HepG2 (cell line): ENCODE results near the gene TRIM4. TPM values are rescaled to one million over a fixed set of nuclear protein-coding genes. Genes with fewer than 3 reads are reported as not detected.
A peak's percentile ranks its signal among the peaks of the same experiment; 100 is the strongest.

Experiments used
- ATAC-seq: fragments of 200-7000 bp; cut with Tn5 transposase; 3 replicates; pipeline ENCODE4 v1.9.1; 2020; ENCODE audit warnings: mild to moderate bottlenecking, moderate library complexity
- BruUV-seq: library from RNA; stranded (reverse); fragments of 400-500 nt; replicated peaks from 2 replicates; lab custom pipeline; 2021; lab: Mats Ljungman, UMichigan
- CTCF ChIA-PET: fragments of 300-600 bp; formaldehyde crosslinking; extraction: SDS; loops from one replicate; lab custom pipeline; 2021; ENCODE audit warnings: low total read pairs, inconsistent platforms, low intra/inter-chr PET ratio; lab: Yijun Ruan, JAX
- POLR2A ChIA-PET: fragments of 350-600 bp; sonication (Branson Sonifier 250); formaldehyde crosslinking; loops from one replicate; lab custom pipeline; 2020; ENCODE audit warnings: antibody characterized with exemption, inconsistent platforms; lab: Yijun Ruan, JAX
- DNase-seq: peaks from one replicate; pipeline ENCODE4 v3.0.0-alpha.2; 2015; ENCODE audit warnings: low spot score
- FAIRE-seq: peaks from 3 replicates; lab custom pipeline; 2011; peaks lifted over from hg19 to GRCh38; lab: Jason Lieb, UNC
- H2AFZ ChIP-seq: one replicate; pipeline ENCODE4 v1.6.1; 2011; ENCODE audit warnings: low read length, inconsistent platforms
- H3K27ac ChIP-seq: fragments of 300-600 bp; 3 replicates; pipeline ENCODE4 v1.8.0; 2011; ENCODE audit warnings: mixed run types, mild to moderate bottlenecking, mixed read lengths, low read length, inconsistent platforms; ENCODE audit not compliant: insufficient read depth; ENCODE audit errors: extremely low read length
- H3K27me3 ChIP-seq, 2 experiments: fragments of 200-600 bp in 1 of 2; 2 replicates in 1 of 2; 3 replicates in 1 of 2; pipeline versions ENCODE4 v1.6.0 to v1.8.0; 2011; ENCODE audit warnings: low read length in 2 of 2, mild to moderate bottlenecking in 2 of 2, moderate library complexity in 2 of 2, inconsistent platforms in 1 of 2; ENCODE audit not compliant: insufficient read depth in 2 of 2, control insufficient read depth in 1 of 2
- H3K36me3 ChIP-seq, 2 experiments: fragments of 200-600 bp in 1 of 2; replicated peaks in 1 of 2; 2 replicates in 1 of 2; 3 replicates in 1 of 2; pipeline versions ENCODE4 v1.5.1 to v1.8.0; 2011; ENCODE audit warnings: low read length in 2 of 2, inconsistent platforms in 1 of 2; ENCODE audit not compliant: insufficient read depth in 2 of 2, control insufficient read depth in 1 of 2
- H3K4me1 ChIP-seq: 2 replicates; pipeline ENCODE4 v1.5.1; 2012; ENCODE audit warnings: low read length, inconsistent platforms; ENCODE audit not compliant: insufficient read depth
- H3K4me2 ChIP-seq: 2 replicates; pipeline ENCODE4 v1.6.0; 2011; ENCODE audit warnings: low read depth, low read length, inconsistent platforms
- H3K4me3 ChIP-seq, 3 experiments: fragments of 200-600 bp in 1 of 3; sonication (generic), shearing (Covaris generic) in 1 of 3; replicated peaks in 1 of 3; 2 replicates each; pipeline ENCODE4 v1.5.1; 2011 to 2016; ENCODE audit warnings: low read length in 3 of 3, inconsistent platforms in 2 of 3, low read depth in 2 of 3, mild to moderate bottlenecking in 2 of 3, control low read depth in 1 of 3, mixed read lengths in 1 of 3; ENCODE audit not compliant: insufficient read depth in 1 of 3
- H3K79me2 ChIP-seq: one replicate; pipeline ENCODE4 v1.6.1; 2011; ENCODE audit warnings: low read length, inconsistent platforms; ENCODE audit not compliant: insufficient read depth
- H3K9ac ChIP-seq: 2 replicates; pipeline ENCODE4 v1.6.0; 2011; ENCODE audit warnings: mild to moderate bottlenecking, low read depth, low read length, inconsistent platforms; ENCODE audit not compliant: insufficient read depth
- H3K9me3 ChIP-seq: 2 replicates; pipeline ENCODE4 v1.5.1; 2012; ENCODE audit warnings: mild to moderate bottlenecking, low read length
- H4K20me1 ChIP-seq: 2 replicates; pipeline ENCODE4 v1.6.0; 2011; ENCODE audit warnings: inconsistent platforms, mild to moderate bottlenecking, low read length, moderate library complexity; ENCODE audit not compliant: insufficient read depth
- DMTF1 ChIP-seq: sonication (generic); formaldehyde crosslinking; IDR thresholded peaks from 2 replicates; pipeline ENCODE4 v1.4.0; 2020; ENCODE audit warnings: mild to moderate bottlenecking, missing genetic modification reagents
- EED ChIP-seq: sonication (generic); formaldehyde crosslinking; IDR thresholded peaks from 2 replicates; pipeline ENCODE4 v1.5.0; 2020; ENCODE audit warnings: mild to moderate bottlenecking, missing genetic modification reagents
- HIC2 ChIP-seq: sonication (generic); formaldehyde crosslinking; IDR thresholded peaks from 2 replicates; pipeline ENCODE4 v1.9.0; 2022; ENCODE audit warnings: low read depth, missing genetic modification reagents
- HNF4A ChIP-seq: sonication (generic); formaldehyde crosslinking; IDR thresholded peaks from 2 replicates; pipeline ENCODE4 v1.4.0; 2020; ENCODE audit warnings: missing genetic modification reagents
- KDM2A ChIP-seq: sonication (generic); formaldehyde crosslinking; IDR thresholded peaks from 2 replicates; pipeline ENCODE4 v1.4.0; 2020; ENCODE audit warnings: low read depth, missing genetic modification reagents, borderline replicate concordance
- KLF9 ChIP-seq: IDR thresholded peaks from 2 replicates; pipeline ENCODE4 v1.6.1; 2016; ENCODE audit warnings: low read depth
- LCORL ChIP-seq, 2 experiments: fragments of 450-650 bp in 1 of 2; sonication (generic) in 1 of 2; formaldehyde crosslinking in 1 of 2; IDR thresholded peaks; 2 replicates each; pipeline versions ENCODE4 v1.5.0 to v1.6.1; 2017 to 2020; ENCODE audit warnings: antibody characterized with exemption in 1 of 2, missing genetic modification reagents in 1 of 2
- MAZ ChIP-seq, 2 experiments: sonication (generic) in 1 of 2; formaldehyde crosslinking in 1 of 2; IDR thresholded peaks; 2 replicates each; pipeline versions ENCODE4 v1.5.0 to v1.6.1; 2012 to 2020; ENCODE audit warnings: low read depth in 2 of 2, mild to moderate bottlenecking in 2 of 2, borderline replicate concordance in 1 of 2, improper control_type of control experiment in 1 of 2, low read length in 1 of 2, missing genetic modification reagents in 1 of 2, moderate library complexity in 1 of 2
- POLR2G ChIP-seq: fragments of 200-400 bp; formaldehyde crosslinking; IDR thresholded peaks from 2 replicates; pipeline ENCODE4 v1.6.1; 2018; ENCODE audit warnings: mild to moderate bottlenecking, low read depth, low read length, moderate library complexity
- TBX2 ChIP-seq: sonication (generic); formaldehyde crosslinking; IDR thresholded peaks from 2 replicates; pipeline ENCODE4 v1.5.0; 2020; ENCODE audit warnings: missing genetic modification reagents, mild to moderate bottlenecking, borderline replicate concordance
- THAP7 ChIP-seq: sonication (generic); formaldehyde crosslinking; IDR thresholded peaks from 2 replicates; pipeline ENCODE4 v1.8.1; 2023; ENCODE audit warnings: mild to moderate bottlenecking, missing genetic modification reagents
- TP53 ChIP-seq: sonication (generic); formaldehyde crosslinking; conservative IDR thresholded peaks from 2 replicates; pipeline ENCODE4 v1.4.0; 2020; ENCODE audit warnings: missing genetic modification reagents
- ZNF782 ChIP-seq: sonication (generic); formaldehyde crosslinking; IDR thresholded peaks from 2 replicates; pipeline ENCODE4 v1.4.0; 2020; ENCODE audit warnings: missing genetic modification reagents, mild to moderate bottlenecking, borderline replicate concordance
- ZNF839 ChIP-seq: sonication (generic); formaldehyde crosslinking; IDR thresholded peaks from 2 replicates; pipeline ENCODE4 v1.4.0; 2020; ENCODE audit warnings: missing genetic modification reagents, mild to moderate bottlenecking, borderline replicate concordance
- WGBS: methylation state at CpG from one replicate; pipeline ENCODE4 v1.1.6; 2017; ENCODE audit warnings: low lambda C conversion rate; 5-methylcytosine and 5-hydroxymethylcytosine counted together
- in situ Hi-C: cut with HindIII; loops from 2 replicates; pipeline ENCODE4 v1.10.0; 2017; ENCODE audit warnings: low pct_unique_long_range_greater_than_20kb; ENCODE audit not compliant: extremely low pct_ligation_motif_present
- intact Hi-C: fragments of 100-400 bp; cut with micrococcal nuclease; formaldehyde crosslinking; loops from one replicate; pipeline ENCODE4 v1.10.0; 2022; ENCODE audit not compliant: unreplicated experiment
- polyA plus RNA-seq, 8 experiments: library from polyadenylated mRNA; depleted of rRNA in 3 of 8; stranded (reverse) in 7 of 8; unstranded in 1 of 8; fragments of >200 nt; fragmentation: Illumina TruSeq in 4 of 8; extraction: Trizol in 4 of 8; gene quantifications; 2 replicates each; pipeline versions ENCODE4 v1.2.1 to v1.2.3, GENCODE V29; 2011 to 2016; ENCODE audit warnings: low read depth in 4 of 8, missing spikeins in 1 of 8, mixed read lengths in 1 of 8; ENCODE audit not compliant: insufficient read depth in 1 of 8
- total RNA-seq, 5 experiments: library from RNA; depleted of rRNA; stranded (reverse); fragments of >200 nt; fragmentation: Illumina TruSeq; extraction: Trizol; gene quantifications; 2 replicates each; pipeline ENCODE4 v1.2.3, GENCODE V29; 2016; ENCODE audit warnings: low read depth in 1 of 5
- TF ChIP-seq, protein P1 (sequence below): IDR thresholded peaks from 2 replicates; pipeline ENCODE4 v1.6.1; 2012; ENCODE audit warnings: low read depth, low read length, improper control_type of control experiment

The TRIM4 gene
- total and polyA plus RNA-seq, 2 of the 13 experiments (the other 11 are each of a cell fraction or from before 2014, with no cell fraction given), result 17.6 to 21.7 TPM

- Histone ChIP-seq H4K20me1 (no peaks in the 10 kb centered on the region), H3K27ac (no peak within 1 kb of the TSS), H3K9me3 (no peaks in the 10 kb centered on the region), H3K79me2 (no peaks in the 10 kb centered on the region), H3K4me2 (peak within 1 kb of the TSS; percentile 84), H3K36me3 (no peaks in the 10 kb centered on the region), H3K27me3 (no peaks in the 10 kb centered on the region), H3K9ac (peak within 1 kb of the TSS; percentile 53), H3K4me1 (peaks cover 43% of the 10 kb centered on the region), H2AFZ (peak within 1 kb of the TSS; percentile 74), H3K4me3 (peak within 1 kb of the TSS; percentile 59 to 71 (median 61))
- peak; percentile 70 for DNase-seq
- BruUV-seq, result no TSS peak
- peak; percentile 98 for ATAC-seq
- in situ Hi-C loops (no loop called here), intact Hi-C loops (no loop called here)
- WGBS, result 10% methylated on average over 14 of the region's 22 CpGs
- CTCF ChIA-PET, result interaction anchor here (1.4 to 1.8 kb wide), 3 partner anchors 16 to 62 kb away, joined by 4 to 5 read pairs (median 5); no protein-coding TSS in a partner anchor
- POLR2A ChIA-PET, result interaction anchor here (0.5 to 3.1 kb wide), 11 partner anchors 8 to 372 kb away, joined by 3 to 50 read pairs (median 3); partner anchors contain the start of genes AZGP1, TRIM4 and ZKSCAN1
- FAIRE-seq, result peak; percentile 79
- TF ChIP-seq TBX2 (peak; percentile 31; the same call in 1 of the 2 replicates), HNF4A (peak; percentile 25; the same call in 1 of the 2 replicates), EED (CRISPR knock-in tag) (0 out of 2 replicates have a peak, but pooled peaks have one; percentile 34), MAZ (IDR thresholded peaks at IDR 0.05; ENCODE audit: borderline replicate concordance, low read depth, low read length) (no peak), MAZ (CRISPR knock-in tag; IDR thresholded peaks at IDR 0.05; ENCODE audit: low read depth) (0 out of 2 replicates have a peak, but pooled peaks have one; percentile 27), ZNF839 (peak; percentile 25; the same call in 1 of the 2 replicates), DMTF1 (CRISPR knock-in tag) (0 out of 2 replicates have a peak, but pooled peaks have one; percentile 41), TP53 (CRISPR knock-in tag) (no peak), LCORL (IDR thresholded peaks at IDR 0.05) (no peak), LCORL (CRISPR knock-in tag; IDR thresholded peaks at IDR 0.05) (peak; percentile 29; the same call in 1 of the 2 replicates), KDM2A (CRISPR knock-in tag) (peak; percentile 46), THAP7 (peak; percentile 73; the same call in 1 of the 2 replicates), KLF9 (CRISPR knock-in tag) (no peak), HIC2 (CRISPR knock-in tag) (peak; percentile 26; the same call in 1 of the 2 replicates), POLR2G (peak; percentile 66), ZNF782 (no peak)
- TF ChIP-seq, protein P1, sequence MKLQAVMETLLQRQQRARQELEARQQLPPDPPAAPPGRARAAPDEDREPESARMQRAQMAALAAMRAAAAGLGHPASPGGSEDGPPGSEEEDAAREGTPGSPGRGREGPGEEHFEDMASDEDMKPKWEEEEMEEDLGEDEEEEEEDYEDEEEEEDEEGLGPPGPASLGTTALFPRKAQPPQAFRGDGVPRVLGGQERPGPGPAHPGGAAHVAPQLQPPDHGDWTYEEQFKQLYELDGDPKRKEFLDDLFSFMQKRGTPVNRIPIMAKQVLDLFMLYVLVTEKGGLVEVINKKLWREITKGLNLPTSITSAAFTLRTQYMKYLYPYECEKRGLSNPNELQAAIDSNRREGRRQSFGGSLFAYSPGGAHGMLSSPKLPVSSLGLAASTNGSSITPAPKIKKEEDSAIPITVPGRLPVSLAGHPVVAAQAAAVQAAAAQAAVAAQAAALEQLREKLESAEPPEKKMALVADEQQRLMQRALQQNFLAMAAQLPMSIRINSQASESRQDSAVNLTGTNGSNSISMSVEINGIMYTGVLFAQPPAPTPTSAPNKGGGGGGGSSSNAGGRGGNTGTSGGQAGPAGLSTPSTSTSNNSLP, result 0 out of 2 replicates have a peak, but pooled peaks have one; percentile 25
These were observed 9.8 kb upstream of the TRIM4 start, which contains the start of gene GJC3 for GRCh38 chr7:99928994-99929729. GJC3 (minus strand) TSS chr7:99929620; CDS start chr7:99929620, 0 bp downstream.
